GM23338 (cell line): Measurements from ENCODE around the gene PPP6R3. TPM values are rescaled to one million over a fixed set of nuclear protein-coding genes. Genes with fewer than 3 reads are reported as not detected.

Experiments
- ATAC-seq: fragments of 200-7000 bp; cut with Tn5 transposase; 3 replicates; pipeline ENCODE4 v1.9.1; 2020
- DNase-seq: peaks from one replicate; pipeline ENCODE4 v3.0.0-alpha.2; 2015; ENCODE audit warnings: low spot score
- H2AFZ ChIP-seq: fragments of 200-600 bp; sonication (generic); 2 replicates; pipeline ENCODE4 v1.8.0; 2016; ENCODE audit warnings: antibody characterized with exemption, mild to moderate bottlenecking, moderate library complexity
- H3F3A ChIP-seq: fragments of 200-600 bp; sonication (generic); replicated peaks from 2 replicates; pipeline ENCODE4 v1.8.0; 2017; ENCODE audit warnings: antibody characterized with exemption, mixed run types, low read depth
- H3K27ac ChIP-seq: fragments of 200-600 bp; sonication (generic); 2 replicates; pipeline ENCODE4 v1.6.1; 2016; ENCODE audit warnings: low read depth
- H3K27me3 ChIP-seq: fragments of 200-600 bp; sonication (generic); 2 replicates; pipeline ENCODE4 v1.8.0; 2016; ENCODE audit warnings: mild to moderate bottlenecking, mixed run types, moderate library complexity; ENCODE audit not compliant: insufficient read depth
- H3K36me3 ChIP-seq: fragments of 200-600 bp; sonication (generic); 2 replicates; pipeline ENCODE4 v1.8.0; 2016; ENCODE audit warnings: mild to moderate bottlenecking; ENCODE audit not compliant: insufficient read depth
- H3K4me1 ChIP-seq: fragments of 200-600 bp; sonication (generic); 2 replicates; pipeline ENCODE4 v1.8.0; 2016; ENCODE audit warnings: mild to moderate bottlenecking, moderate library complexity; ENCODE audit not compliant: insufficient read depth
- H3K4me2 ChIP-seq: fragments of 200-600 bp; sonication (generic); 2 replicates; pipeline ENCODE4 v1.7.1; 2017; ENCODE audit warnings: mixed run types
- H3K4me3 ChIP-seq: fragments of 200-600 bp; sonication (generic); 2 replicates; pipeline ENCODE4 v1.6.1; 2016; ENCODE audit warnings: mixed run types
- H3K79me2 ChIP-seq: fragments of 200-600 bp; sonication (generic); replicated peaks from 2 replicates; pipeline ENCODE4 v1.8.0; 2017; ENCODE audit warnings: mild to moderate bottlenecking; ENCODE audit not compliant: insufficient read depth
- H3K9me2 ChIP-seq: fragments of 200-600 bp; sonication (generic); 2 replicates; pipeline ENCODE4 v1.8.0; 2017; ENCODE audit not compliant: insufficient read depth
- H4K20me1 ChIP-seq: fragments of 200-600 bp; sonication (generic); replicated peaks from 2 replicates; pipeline ENCODE4 v1.8.0; 2017; ENCODE audit warnings: mild to moderate bottlenecking; ENCODE audit not compliant: insufficient read depth
- H3K27ac Mint-ChIP-seq: 2 replicates; pipeline ENCODE4 v1.8.0; 2020; ENCODE audit warnings: inconsistent platforms, mild to moderate bottlenecking, moderate library complexity, mixed read lengths
- H3K27me3 Mint-ChIP-seq: 3 replicates; pipeline ENCODE4 v1.8.0; 2022; ENCODE audit warnings: low read depth, mild to moderate bottlenecking, moderate library complexity, mixed read lengths, inconsistent platforms; ENCODE audit not compliant: insufficient read depth, poor library complexity
- H3K36me3 Mint-ChIP-seq: 3 replicates; pipeline ENCODE4 v1.8.0; 2021; ENCODE audit warnings: low read depth, mild to moderate bottlenecking, inconsistent platforms, moderate library complexity, mixed read lengths
- H3K4me1 Mint-ChIP-seq: 3 replicates; pipeline ENCODE4 v1.8.0; 2020; ENCODE audit warnings: mild to moderate bottlenecking, inconsistent platforms, mixed read lengths
- H3K4me3 Mint-ChIP-seq: 3 replicates; pipeline ENCODE4 v1.8.0; 2021; ENCODE audit warnings: moderate library complexity, mild to moderate bottlenecking, inconsistent platforms, mixed read lengths
- H3K9me3 Mint-ChIP-seq: 3 replicates; pipeline ENCODE4 v1.8.0; 2020; ENCODE audit warnings: moderate library complexity, mild to moderate bottlenecking, inconsistent platforms, mixed read lengths
- CREB1 ChIP-seq: fragments of 250-450 bp; sonication (Bioruptor Pico); IDR thresholded peaks from 2 replicates; pipeline ENCODE4 v1.5.0; 2020; ENCODE audit warnings: low read depth, mild to moderate bottlenecking, moderate library complexity
- CTCF ChIP-seq, 2 experiments: fragments of 200-600 bp in 1 of 2; sonication (generic) in 1 of 2; conservative IDR thresholded peaks; 2 replicates each; pipeline versions ENCODE4 v1.5.1 to v1.6.1; 2016 to 2017; ENCODE audit warnings: antibody characterized with exemption in 2 of 2, low read depth in 2 of 2, mild to moderate bottlenecking in 2 of 2, moderate library complexity in 1 of 2
- ETS1 ChIP-seq: IDR thresholded peaks from 2 replicates; pipeline ENCODE4 v1.6.1; 2016; ENCODE audit warnings: antibody characterized with exemption
- EZH2 ChIP-seq: fragments of 200-600 bp; sonication (generic); IDR thresholded peaks from one replicate; pipeline ENCODE4 v1.8.0; 2017; ENCODE audit warnings: antibody characterized with exemption, mild to moderate bottlenecking, low read depth; ENCODE audit not compliant: unreplicated experiment
- EZH2phosphoT487 ChIP-seq: fragments of 200-600 bp; sonication (generic); IDR thresholded peaks from one replicate; pipeline ENCODE4 v1.8.1; 2018; ENCODE audit warnings: antibody characterized with exemption; ENCODE audit not compliant: unreplicated experiment
- JUNB ChIP-seq: IDR thresholded peaks from one replicate; pipeline ENCODE4 v1.6.1; 2016; ENCODE audit warnings: antibody characterized with exemption; ENCODE audit not compliant: unreplicated experiment
- NANOG ChIP-seq: IDR thresholded peaks from 2 replicates; pipeline ENCODE4 v1.6.1; 2016; ENCODE audit warnings: antibody characterized with exemption, borderline replicate concordance
- POLR2AphosphoS5 ChIP-seq: IDR thresholded peaks from 2 replicates; pipeline ENCODE4 v1.6.1; 2016; ENCODE audit warnings: antibody characterized with exemption, low read depth
- REST ChIP-seq: IDR thresholded peaks from one replicate; pipeline ENCODE4 v1.6.1; 2018; ENCODE audit warnings: antibody characterized with exemption; ENCODE audit not compliant: unreplicated experiment
- STAT1 ChIP-seq: IDR thresholded peaks from one replicate; pipeline ENCODE4 v1.6.1; 2016; ENCODE audit warnings: antibody characterized with exemption; ENCODE audit not compliant: unreplicated experiment
- ZNF114 ChIP-seq: fragments of 250-450 bp; sonication (Bioruptor Pico); IDR thresholded peaks from 2 replicates; pipeline ENCODE4 v1.5.0; 2020; ENCODE audit warnings: mild to moderate bottlenecking, moderate library complexity
- ZNF331 ChIP-seq: fragments of 250-450 bp; sonication (Bioruptor Pico); IDR thresholded peaks from 2 replicates; pipeline ENCODE4 v1.5.0; 2020; ENCODE audit warnings: low read depth, mild to moderate bottlenecking, moderate library complexity
- ZNF462 ChIP-seq: fragments of 250-450 bp; sonication (Bioruptor Pico); IDR thresholded peaks from 2 replicates; pipeline ENCODE4 v1.5.0; 2020; ENCODE audit warnings: mild to moderate bottlenecking, moderate library complexity
- polyA plus RNA-seq: library from polyadenylated mRNA; unstranded; fragments of >200 nt; fragmentation: Nextera tagmentation; extraction: Ambion mirVana; gene quantifications from 2 replicates; pipeline ENCODE4 v1.2.1, GENCODE V29; 2016
- total RNA-seq: library from RNA; depleted of rRNA; stranded (reverse); fragments of >200 nt; shearing (Covaris generic); gene quantifications from 2 replicates; pipeline ENCODE4 v1.2.3, GENCODE V29; 2014

PPP6R3 gene
- total and polyA plus RNA-seq, 2 experiments from 2014 or later = 170 to 268 TPM

GRCh38 chr11:68641880-68642279 is 181.3 kb downstream of the PPP6R3 start:
- Mint-ChIP-seq H3K36me3 (peaks cover 14% of the 10 kb centered on the region), H3K9me3 (peaks cover 15% of the 10 kb centered on the region), H3K27me3 (peaks cover 14% of the 10 kb centered on the region), H3K4me3 (no peak overlapping the region), H3K4me1 (peaks cover 25% of the 10 kb centered on the region), H3K27ac (no peak overlapping the region)
- H4K20me1 ChIP-seq = no peaks in the 10 kb centered on the region
- TF ChIP-seq ETS1 (no peak), ZNF462 (CRISPR knock-in tag) (no peak), POLR2AphosphoS5 (no peak), ZNF331 (no peak), NANOG (no peak), EZH2phosphoT487 (no peak), CREB1 (CRISPR knock-in tag) (no peak), REST (no peak), JUNB (no peak), STAT1 (no peak), CTCF (conservative IDR thresholded peaks at IDR 0.05; ENCODE audit: low read depth in 2 of 2) (no peak), ZNF114 (CRISPR knock-in tag) (no peak), EZH2 (no peak)
- H3K4me3 ChIP-seq = no peak overlapping the region
- no peak overlapping the region for H2AFZ ChIP-seq
- H3K36me3 ChIP-seq = no peaks in the 10 kb centered on the region
- ATAC-seq (no peak; the same call in 2 of the 3 replicates), DNase-seq (no peak)
- H3K27me3 ChIP-seq = no peaks in the 10 kb centered on the region
- H3K27ac ChIP-seq = no peak overlapping the region
- H3F3A ChIP-seq = no peaks in the 10 kb centered on the region; the same call in 1 of the 2 replicates
- peaks cover 7% of the 10 kb centered on the region; the same call in 1 of the 2 replicates for H3K9me2 ChIP-seq
- peaks cover 23% of the 10 kb centered on the region for H3K4me1 ChIP-seq
- H3K4me2 ChIP-seq = no peak overlapping the region
- H3K79me2 ChIP-seq = no peaks in the 10 kb centered on the region
